BJ (cell line): ENCODE data around the gene RBBP7. TPM values are rescaled to one million over a fixed set of nuclear protein-coding genes. Genes with fewer than 3 reads are reported as not detected.

Experiments
- CTCF ChIA-PET: fragments of 350-600 bp; formaldehyde crosslinking; extraction: SDS; loops from one replicate; lab custom pipeline; 2021; ENCODE audit warnings: antibody characterized with exemption, inconsistent platforms; lab: Yijun Ruan, JAX
- POLR2A ChIA-PET: fragments of 300-600 bp; sonication (Branson Sonifier 250); formaldehyde crosslinking; extraction: SDS; loops from one replicate; lab custom pipeline; 2021; ENCODE audit warnings: antibody characterized with exemption; lab: Charles Lee
- DNase-seq: peaks from one replicate; pipeline ENCODE4 v3.0.0-alpha.2; 2011; ENCODE audit warnings: low read depth
- H3K27me3 ChIP-seq: 2 replicates; pipeline ENCODE4 v1.6.0; 2011; ENCODE audit warnings: low read length; ENCODE audit not compliant: control insufficient read depth, insufficient read depth
- H3K36me3 ChIP-seq: 2 replicates; pipeline ENCODE4 v1.5.1; 2011; ENCODE audit warnings: low read length; ENCODE audit not compliant: control insufficient read depth, insufficient read depth
- H3K4me3 ChIP-seq: 2 replicates; pipeline ENCODE4 v1.5.1; 2011; ENCODE audit warnings: low read depth, mild to moderate bottlenecking, control low read depth, low read length
- CTCF ChIP-seq: IDR thresholded peaks from 2 replicates; pipeline ENCODE4 v1.5.1; 2011; ENCODE audit warnings: low read depth, mild to moderate bottlenecking, control low read depth, inconsistent platforms, low read length, moderate library complexity; ENCODE audit not compliant: insufficient read depth
- polyA plus RNA-seq: library from polyadenylated mRNA; depleted of rRNA; stranded (reverse); fragments of >200 nt; gene quantifications from 2 replicates; pipeline ENCODE4 v1.2.3, GENCODE V29; 2011

The RBBP7 gene
- polyA plus RNA-seq, 1 experiment, result 123 TPM

DNA sequence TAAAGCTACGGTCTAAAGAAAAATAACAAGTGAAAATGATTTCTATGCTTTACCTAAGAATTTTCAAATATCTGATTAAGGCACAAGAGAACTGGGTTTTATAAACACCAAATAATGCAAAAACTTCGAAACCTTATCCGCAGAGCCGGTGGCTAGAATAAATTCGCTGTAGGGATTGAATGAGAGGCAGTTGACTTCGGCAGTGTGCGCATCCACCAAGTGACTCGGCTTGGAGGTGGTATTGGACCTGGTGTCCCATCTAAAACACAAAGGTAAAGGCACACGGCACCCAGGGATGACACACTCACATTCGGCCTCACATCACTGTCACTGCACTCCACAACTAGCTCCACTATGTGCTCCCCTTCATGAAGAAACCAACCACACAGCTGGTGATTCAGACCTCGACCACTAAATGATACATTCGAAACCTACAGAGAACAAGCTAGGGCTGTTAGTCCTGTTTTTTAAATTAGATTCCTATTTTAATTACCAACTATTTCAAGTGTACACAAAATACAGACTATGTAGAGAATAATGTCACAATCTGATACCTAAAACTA lies 17.5 kb downstream of the RBBP7 start:
- CTCF ChIA-PET, result no interaction called here
- Histone ChIP-seq H3K27me3 (no peaks in the 10 kb centered on the region), H3K4me3 (no peak overlapping the region), H3K36me3 (peaks cover 3% of the 10 kb centered on the region; the same call in 1 of the 2 replicates)
- POLR2A ChIA-PET, result no interaction called here
- no peak for TF ChIP-seq CTCF
- no peak for DNase-seq

DNA sequence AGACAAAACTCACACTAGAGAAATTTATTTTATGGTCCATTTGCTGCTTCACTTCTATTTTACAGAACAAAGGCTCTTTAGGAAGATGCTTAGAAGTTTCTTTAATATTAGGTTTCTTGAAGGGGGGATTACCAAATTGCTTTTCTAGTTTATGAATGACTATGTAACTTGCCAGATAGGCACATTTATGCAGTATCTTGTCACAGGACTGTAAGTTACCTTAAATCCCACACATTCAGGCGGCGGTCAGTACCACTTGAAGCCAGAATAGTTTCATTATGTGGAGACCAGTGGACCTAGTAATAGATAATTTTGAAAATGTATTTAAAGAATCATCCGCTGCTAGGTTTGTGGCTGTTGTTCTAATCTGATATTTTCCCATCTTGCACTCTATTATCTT lies 18.3 kb downstream of the RBBP7 start:
- CTCF ChIA-PET, result no interaction called here
- POLR2A ChIA-PET, result no interaction called here
- H3K36me3 ChIP-seq, result peaks cover 1% of the 10 kb centered on the region; the same call in 1 of the 2 replicates
- no peak overlapping the region for H3K4me3 ChIP-seq
- H3K27me3 ChIP-seq, result no peaks in the 10 kb centered on the region
- no peak for TF ChIP-seq CTCF
- no peak for DNase-seq

- Histone ChIP-seq H3K27me3 (no peaks in the 10 kb centered on the region), H3K4me3 (no peak overlapping the region), H3K36me3 (peaks cover 2% of the 10 kb centered on the region)
- POLR2A ChIA-PET, result no interaction called here
- DNase-seq, result no peak
- no peak for TF ChIP-seq CTCF
- CTCF ChIA-PET, result no interaction called here
Observed at GRCh38 chrX:16851421-16851820, 18.7 kb downstream of the RBBP7 start.

- CTCF ChIA-PET, result no interaction called here
- no peak for TF ChIP-seq CTCF
- Histone ChIP-seq H3K27me3 (no peaks in the 10 kb centered on the region), H3K36me3 (peaks cover 3% of the 10 kb centered on the region), H3K4me3 (no peak overlapping the region)
- DNase-seq, result no peak
- POLR2A ChIA-PET, result no interaction called here
Observed at GRCh38 chrX:16848541-16848940, 21.6 kb downstream of the RBBP7 start.

- POLR2A ChIA-PET, result no interaction called here
- TF ChIP-seq CTCF, result no peak
- H3K4me3 ChIP-seq, result no peak overlapping the region
- DNase-seq, result no peak
- peaks cover 3% of the 10 kb centered on the region for H3K36me3 ChIP-seq
- CTCF ChIA-PET, result interaction anchor here (1.5 kb wide), 1 partner anchor 20 kb away, joined by 3 read pairs; no protein-coding TSS in a partner anchor
- no peaks in the 10 kb centered on the region for H3K27me3 ChIP-seq
Observed at GRCh38 chrX:16845686-16846085, 24.5 kb downstream of the RBBP7 start.
